HL-60 (cell line): ENCODE measurements around the gene AGAP1.

Experiments
- CTCF ChIP-seq: IDR thresholded peaks from one replicate; pipeline ENCODE4 v1.5.1; 2011; ENCODE audit warnings: low read length, control low read depth, inconsistent platforms; ENCODE audit not compliant: insufficient read depth
- GABPA ChIP-seq: IDR thresholded peaks from 2 replicates; pipeline ENCODE4 v1.6.1; 2012; ENCODE audit warnings: low read depth
- POLR2AphosphoS5 ChIP-seq: IDR thresholded peaks from 2 replicates; pipeline ENCODE4 v1.6.1; 2012; ENCODE audit warnings: low read depth
- REST ChIP-seq: IDR thresholded peaks from 2 replicates; pipeline ENCODE4 v1.6.1; 2012; ENCODE audit warnings: low read depth; ENCODE audit not compliant: insufficient replicate concordance

- no peak for TF ChIP-seq CTCF
- TF ChIP-seq REST: no peak
- no peak for TF ChIP-seq POLR2AphosphoS5
- no peak for TF ChIP-seq GABPA
Measured at GRCh38 chr2:235538144-235538639, 44.3 kb downstream of the AGAP1 start.
